HFFc6 (cell line): ENCODE results near the gene ST3GAL3. TPM values are rescaled to one million over a fixed set of nuclear protein-coding genes. Genes with fewer than 3 reads are reported as not detected.

Experiments used
- DNase-seq: peaks from one replicate; pipeline ENCODE4 v3.0.0-alpha.2; 2018
- H3K27ac Mint-ChIP-seq: 2 replicates; pipeline ENCODE4 v1.8.0; 2020; ENCODE audit warnings: mild to moderate bottlenecking, mixed read lengths
- H3K27me3 Mint-ChIP-seq: 2 replicates; pipeline ENCODE4 v1.8.0; 2021; ENCODE audit warnings: mild to moderate bottlenecking, moderate library complexity, mixed read lengths; ENCODE audit not compliant: insufficient read depth
- H3K36me3 Mint-ChIP-seq: 2 replicates; pipeline ENCODE4 v1.8.0; 2021; ENCODE audit warnings: low read depth, mixed read lengths
- H3K4me1 Mint-ChIP-seq: 2 replicates; pipeline ENCODE4 v1.8.0; 2020; ENCODE audit warnings: low read depth, mixed read lengths
- H3K4me3 Mint-ChIP-seq: 2 replicates; pipeline ENCODE4 v1.8.0; 2020; ENCODE audit warnings: mild to moderate bottlenecking, moderate library complexity, mixed read lengths
- H3K9me3 Mint-ChIP-seq: 2 replicates; pipeline ENCODE4 v1.8.0; 2020; ENCODE audit warnings: mild to moderate bottlenecking, mixed read lengths
- total RNA-seq, 6 experiments: library from RNA; stranded (reverse); fragmentation: NEBNext Ultra II Directional; extraction: Animal tissue kit (Norgen Biotek cat#: 25700); gene quantifications; 2 replicates in 1 of 6; 3 replicates in 5 of 6; pipeline ENCODE4 v1.2.3, GENCODE V29; 2021
- TF ChIP-seq, protein P1 (sequence below): fragments of 200-600 bp; sonication (generic); IDR thresholded peaks from 2 replicates; pipeline ENCODE4 v1.5.0; 2021; ENCODE audit warnings: antibody characterized with exemption, mild to moderate bottlenecking

ST3GAL3 gene
- total RNA-seq, 6 experiments from 2014 or later: 15.2 to 22.3 (median 18.0) TPM

DNA sequence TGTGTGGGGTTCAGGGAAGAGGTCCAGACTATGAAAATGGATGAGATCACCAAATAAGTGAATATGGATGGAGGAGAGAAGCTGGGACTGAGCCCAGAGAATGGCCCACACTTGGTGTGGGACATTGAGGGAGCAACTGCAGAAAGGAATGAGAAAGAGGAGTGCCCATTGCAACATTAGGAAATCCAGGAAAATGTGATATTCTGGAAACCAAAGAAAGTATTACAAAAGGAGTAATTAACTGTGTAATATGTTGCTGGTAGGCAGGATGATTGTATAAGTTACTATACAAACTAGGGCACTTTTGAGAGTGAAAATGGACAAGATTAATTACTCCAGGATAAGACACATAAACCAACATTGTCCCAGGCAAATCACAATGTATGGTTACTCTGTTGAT is 166.5 kb downstream of the ST3GAL3 start:
- TF ChIP-seq, protein P1, sequence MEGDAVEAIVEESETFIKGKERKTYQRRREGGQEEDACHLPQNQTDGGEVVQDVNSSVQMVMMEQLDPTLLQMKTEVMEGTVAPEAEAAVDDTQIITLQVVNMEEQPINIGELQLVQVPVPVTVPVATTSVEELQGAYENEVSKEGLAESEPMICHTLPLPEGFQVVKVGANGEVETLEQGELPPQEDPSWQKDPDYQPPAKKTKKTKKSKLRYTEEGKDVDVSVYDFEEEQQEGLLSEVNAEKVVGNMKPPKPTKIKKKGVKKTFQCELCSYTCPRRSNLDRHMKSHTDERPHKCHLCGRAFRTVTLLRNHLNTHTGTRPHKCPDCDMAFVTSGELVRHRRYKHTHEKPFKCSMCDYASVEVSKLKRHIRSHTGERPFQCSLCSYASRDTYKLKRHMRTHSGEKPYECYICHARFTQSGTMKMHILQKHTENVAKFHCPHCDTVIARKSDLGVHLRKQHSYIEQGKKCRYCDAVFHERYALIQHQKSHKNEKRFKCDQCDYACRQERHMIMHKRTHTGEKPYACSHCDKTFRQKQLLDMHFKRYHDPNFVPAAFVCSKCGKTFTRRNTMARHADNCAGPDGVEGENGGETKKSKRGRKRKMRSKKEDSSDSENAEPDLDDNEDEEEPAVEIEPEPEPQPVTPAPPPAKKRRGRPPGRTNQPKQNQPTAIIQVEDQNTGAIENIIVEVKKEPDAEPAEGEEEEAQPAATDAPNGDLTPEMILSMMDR: no peak
- H3K4me3 Mint-ChIP-seq: no peak overlapping the region
- H3K27me3 Mint-ChIP-seq: no peaks in the 10 kb centered on the region; the same call in 1 of the 2 replicates
- no peak for DNase-seq
- H3K36me3 Mint-ChIP-seq: no peaks in the 10 kb centered on the region
- H3K27ac Mint-ChIP-seq: no peak overlapping the region
- H3K4me1 Mint-ChIP-seq: peaks cover under 1% of the 10 kb centered on the region; the same call in 1 of the 2 replicates
- no peaks in the 10 kb centered on the region for H3K9me3 Mint-ChIP-seq

DNA sequence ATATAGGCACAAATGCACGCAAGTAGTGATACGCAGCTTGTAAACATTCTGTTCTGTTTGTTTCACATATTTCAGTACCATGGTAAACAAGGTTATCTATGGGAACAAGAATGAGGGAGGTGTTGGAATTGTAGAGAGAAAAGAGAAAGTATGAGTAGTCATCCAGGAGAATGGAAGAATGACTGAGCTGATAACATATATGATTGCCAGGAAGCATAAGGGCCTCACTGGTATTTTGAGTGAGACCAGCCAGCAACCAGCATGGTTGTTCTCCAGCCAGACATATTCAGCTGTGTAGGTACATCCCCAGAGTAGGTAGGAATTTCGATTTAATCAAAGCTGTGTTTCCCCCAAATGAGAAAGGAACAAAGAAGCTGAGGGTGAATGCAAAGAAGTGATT is 167.4 kb downstream of the ST3GAL3 start:
- Mint-ChIP-seq H3K27ac (no peak overlapping the region), H3K36me3 (no peaks in the 10 kb centered on the region), H3K4me1 (no peaks in the 10 kb centered on the region), H3K27me3 (no peaks in the 10 kb centered on the region; the same call in 1 of the 2 replicates), H3K9me3 (no peaks in the 10 kb centered on the region), H3K4me3 (no peak overlapping the region)
- TF ChIP-seq, protein P1: no peak
- no peak for DNase-seq

DNA sequence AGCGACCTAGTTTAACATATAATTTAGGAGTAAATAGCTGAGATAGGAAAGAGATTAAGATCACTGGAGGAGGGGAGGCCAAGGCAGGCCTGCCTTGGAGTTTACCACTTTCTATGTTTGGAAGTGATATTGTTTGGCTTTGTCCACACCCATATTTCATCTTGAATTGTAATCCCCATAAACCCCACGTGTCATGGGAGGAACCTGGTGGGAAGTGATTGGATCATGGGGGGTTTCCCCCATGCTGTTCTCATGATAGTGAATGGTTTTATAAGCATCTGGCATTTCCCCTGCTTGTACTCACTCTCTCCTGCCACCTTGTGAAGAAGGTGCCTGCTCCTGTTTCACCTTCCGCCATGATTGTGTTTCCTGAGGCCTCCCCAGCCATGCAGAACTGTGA is 168.0 kb downstream of the ST3GAL3 start:
- Mint-ChIP-seq H3K4me1 (no peaks in the 10 kb centered on the region), H3K27me3 (no peaks in the 10 kb centered on the region; the same call in 1 of the 2 replicates), H3K9me3 (no peaks in the 10 kb centered on the region), H3K36me3 (no peaks in the 10 kb centered on the region), H3K27ac (no peak overlapping the region), H3K4me3 (no peak overlapping the region)
- TF ChIP-seq, protein P1: no peak
- DNase-seq: no peak

DNA sequence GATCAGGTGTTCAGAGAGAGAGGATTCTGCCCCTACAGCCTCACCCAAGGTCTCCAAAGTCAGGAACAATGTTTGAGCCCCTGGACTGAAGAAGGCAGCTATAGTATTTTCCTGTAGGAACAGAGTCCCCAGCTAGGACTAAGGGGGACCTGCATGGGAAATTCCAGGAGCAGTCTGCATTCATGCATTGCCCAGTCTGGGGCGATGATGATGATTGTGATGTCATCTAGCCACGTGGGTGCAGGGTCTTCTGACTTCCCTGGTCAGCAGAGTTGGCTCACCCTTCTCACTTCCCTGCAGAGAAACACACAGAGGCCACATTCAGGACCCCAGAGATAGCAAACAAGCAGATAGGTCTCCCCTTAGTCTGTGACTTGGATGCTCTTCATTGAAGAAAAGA is 169.8 kb downstream of the ST3GAL3 start:
- Mint-ChIP-seq H3K4me3 (no peak overlapping the region), H3K36me3 (no peaks in the 10 kb centered on the region), H3K4me1 (no peaks in the 10 kb centered on the region), H3K27me3 (no peaks in the 10 kb centered on the region), H3K9me3 (no peaks in the 10 kb centered on the region), H3K27ac (no peak overlapping the region)
- TF ChIP-seq, protein P1: no peak
- DNase-seq: no peak

DNA sequence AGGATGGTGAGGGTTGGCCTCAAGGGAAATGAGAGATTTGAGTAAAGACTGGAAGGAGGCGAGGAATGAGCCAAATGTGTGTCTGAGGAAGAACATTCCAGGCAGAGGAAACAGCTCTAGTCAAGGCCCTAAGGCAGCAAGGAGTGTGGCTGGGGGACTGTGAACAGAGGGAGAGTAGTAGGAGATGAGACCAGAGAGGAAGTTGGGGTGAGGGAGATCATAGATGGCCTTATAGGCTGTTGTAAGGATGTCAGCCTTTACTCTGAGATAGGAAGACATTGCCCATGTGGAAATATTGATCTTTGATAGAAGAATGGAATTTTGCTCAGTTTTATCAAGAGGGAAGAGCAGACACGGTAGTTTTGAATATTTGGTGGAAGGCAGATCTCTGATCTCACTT is 171.1 kb downstream of the ST3GAL3 start:
- DNase-seq: no peak
- no peaks in the 10 kb centered on the region for H3K9me3 Mint-ChIP-seq
- TF ChIP-seq, protein P1: no peak
- no peaks in the 10 kb centered on the region for H3K27me3 Mint-ChIP-seq
- no peaks in the 10 kb centered on the region for H3K4me1 Mint-ChIP-seq
- H3K4me3 Mint-ChIP-seq: no peak overlapping the region
- H3K27ac Mint-ChIP-seq: no peak overlapping the region
- no peaks in the 10 kb centered on the region for H3K36me3 Mint-ChIP-seq

DNA sequence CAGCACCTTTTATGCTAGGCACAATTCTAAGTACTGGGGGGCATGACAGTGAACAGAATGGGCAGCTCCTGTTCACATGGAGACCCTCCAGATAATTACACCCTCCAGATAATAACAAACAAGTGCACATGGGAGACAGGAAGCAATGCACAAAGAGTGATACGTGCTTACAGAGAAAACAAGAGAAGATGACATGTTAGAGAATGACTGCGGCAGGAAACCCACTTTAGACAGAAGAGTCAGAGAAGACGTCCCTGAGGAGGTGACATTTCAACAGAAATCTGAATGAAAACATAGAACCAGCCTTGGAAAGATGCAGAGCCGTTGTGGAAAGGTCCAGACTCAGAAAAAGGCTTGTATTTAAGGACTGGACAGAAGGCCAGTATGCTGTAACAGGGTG is 171.5 kb downstream of the ST3GAL3 start:
- Mint-ChIP-seq H3K27ac (no peak overlapping the region), H3K27me3 (no peaks in the 10 kb centered on the region), H3K4me1 (no peaks in the 10 kb centered on the region), H3K36me3 (no peaks in the 10 kb centered on the region), H3K4me3 (no peak overlapping the region), H3K9me3 (no peaks in the 10 kb centered on the region)
- no peak for DNase-seq
- TF ChIP-seq, protein P1: no peak
